CD4-positive, alpha-beta T cell treated with Interleukin-12 subunit alpha and Interleukin-12 subunit beta, for 1 hour (primary cell): ENCODE data around the gene CLCN7.

Experiments used
- DNase-seq: peaks from one replicate; pipeline ENCODE4 v3.0.0-alpha.2; 2020

Gene CLCN7

GRCh38 chr16:1501630-1502029 is 26.8 kb upstream of the CLCN7 start:
- no peak for DNase-seq

- DNase-seq = no peak
These were observed 25.8 kb upstream of the CLCN7 start for GRCh38 chr16:1500465-1501150.

GRCh38 chr16:1499756-1500464 is 25.1 kb upstream of the CLCN7 start:
- DNase-seq = no peak

GRCh38 chr16:1498899-1499676 is 24.3 kb upstream of the CLCN7 start:
- no peak for DNase-seq

- no peak for DNase-seq
These were observed 22.3 kb upstream of the CLCN7 start for GRCh38 chr16:1497014-1497598.

- no peak for DNase-seq
These were observed 21.6 kb upstream of the CLCN7 start for GRCh38 chr16:1496464-1496863.

GRCh38 chr16:1495889-1496262 is 21.0 kb upstream of the CLCN7 start:
- no peak for DNase-seq

- DNase-seq = no peak
These were observed 20.5 kb upstream of the CLCN7 start for GRCh38 chr16:1495211-1495888.

GRCh38 chr16:1494711-1495110 is 19.9 kb upstream of the CLCN7 start:
- no peak for DNase-seq

GRCh38 chr16:1494129-1494640 is 19.4 kb upstream of the CLCN7 start:
- no peak for DNase-seq

GRCh38 chr16:1493746-1494094 is 18.9 kb upstream of the CLCN7 start:
- no peak for DNase-seq

GRCh38 chr16:1492923-1493745 is 18.3 kb upstream of the CLCN7 start, which contains the start of gene TELO2:
Gene TELO2 (plus strand): TSS chr16:1493360. CDS start chr16:1494282, 922 bp downstream.
- DNase-seq = peak; percentile 90

GRCh38 chr16:1492082-1492922 is 17.5 kb upstream of the CLCN7 start:
- no peak for DNase-seq

- no peak for DNase-seq
These were observed 16.5 kb upstream of the CLCN7 start for GRCh38 chr16:1491327-1491726.

- no peak for DNase-seq
These were observed 14.2 kb upstream of the CLCN7 start for GRCh38 chr16:1489077-1489476.

- no peak for DNase-seq
These were observed 13.8 kb upstream of the CLCN7 start, which contains the start of gene PTX4 for GRCh38 chr16:1488619-1489018. Gene PTX4 (minus strand): TSS chr16:1488944. CDS start chr16:1488909, 35 bp downstream.

- DNase-seq = no peak
These were observed 13.3 kb upstream of the CLCN7 start for GRCh38 chr16:1488054-1488601.

GRCh38 chr16:1487395-1488053 is 12.7 kb upstream of the CLCN7 start:
- no peak for DNase-seq

- DNase-seq = no peak
These were observed 11.9 kb upstream of the CLCN7 start for GRCh38 chr16:1486551-1487390.
